Activated CD8-positive, alpha-beta T cell treated with anti-CD3 and anti-CD28 coated beads for 36 hours (primary cell): Measurements from ENCODE around the gene GREM2. TPM values are rescaled to one million over a fixed set of nuclear protein-coding genes. Genes with fewer than 3 reads are reported as not detected.

Experiments used
- ATAC-seq: fragments of 200-7000 bp; cut with Tn5 transposase; one replicate; pipeline ENCODE4 v1.10.0; 2021; ENCODE audit warnings: mild to moderate bottlenecking, moderate library complexity
- CTCF ChIA-PET: fragments of 350-600 bp; sonication (Branson Sonifier 250); formaldehyde crosslinking; loops from one replicate; lab custom pipeline; 2021; ENCODE audit warnings: antibody characterized with exemption; lab: Charles Lee
- POLR2A ChIA-PET: fragments of 350-600 bp; sonication (Branson Sonifier 250); formaldehyde crosslinking; loops from one replicate; lab custom pipeline; 2021; ENCODE audit warnings: antibody characterized with exemption; lab: Charles Lee
- DNase-seq: peaks from one replicate; pipeline ENCODE4 v3.0.0-alpha.2; 2020
- H3K27ac Mint-ChIP-seq: one replicate; pipeline ENCODE4 v1.8.0; 2021; ENCODE audit warnings: mild to moderate bottlenecking, mixed read lengths
- H3K27me3 Mint-ChIP-seq: one replicate; pipeline ENCODE4 v1.8.0; 2021; ENCODE audit warnings: mixed read lengths
- H3K36me3 Mint-ChIP-seq: one replicate; pipeline ENCODE4 v1.8.0; 2021; ENCODE audit warnings: low read depth, mixed read lengths
- H3K4me1 Mint-ChIP-seq: one replicate; pipeline ENCODE4 v1.8.0; 2021; ENCODE audit warnings: low read depth, mixed read lengths
- H3K4me3 Mint-ChIP-seq: one replicate; pipeline ENCODE4 v1.8.0; 2021; ENCODE audit warnings: mild to moderate bottlenecking, moderate library complexity, mixed read lengths
- H3K9me3 Mint-ChIP-seq: one replicate; pipeline ENCODE4 v1.8.0; 2021; ENCODE audit warnings: mixed read lengths
- CTCF ChIP-seq: fragments of 200-600 bp; IDR thresholded peaks from one replicate; pipeline ENCODE4 v1.8.0; 2022; ENCODE audit warnings: antibody characterized with exemption, mild to moderate bottlenecking
- intact Hi-C: fragments of 100-400 bp; cut with micrococcal nuclease; formaldehyde crosslinking; loops from one replicate; pipeline ENCODE4 v1.10.0; 2022
- total RNA-seq, 2 experiments: library from RNA; stranded (reverse); gene quantifications; one replicate each; pipeline ENCODE4 v1.2.3, GENCODE V29; 2021

GREM2 gene
- total RNA-seq, 2 experiments from 2014 or later = not detected

DNA sequence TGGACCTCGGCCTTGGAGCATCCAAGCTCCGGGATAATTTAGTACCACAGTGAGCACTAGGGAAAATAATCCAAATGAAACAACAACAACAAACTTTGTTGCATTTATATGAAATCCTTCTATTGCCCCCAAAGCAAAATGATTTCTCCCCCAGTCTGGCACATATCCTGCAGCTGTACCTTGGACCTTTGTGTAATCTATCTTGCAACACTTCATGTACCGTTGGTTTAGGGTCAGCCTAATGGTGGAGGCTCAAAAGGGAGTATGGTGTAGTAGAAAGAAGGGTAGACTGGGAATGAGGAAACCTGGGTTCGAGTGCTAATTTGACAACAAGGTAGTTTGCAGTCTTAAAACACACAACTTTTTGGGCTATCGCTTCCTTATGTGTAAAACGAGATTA is 12.1 kb downstream of the GREM2 start:
- CTCF ChIA-PET = no interaction called here

GRCh38 chr1:240599299-240599698 is 12.7 kb downstream of the GREM2 start:
- Mint-ChIP-seq H3K36me3 (no peaks in the 10 kb centered on the region), H3K4me1 (no peaks in the 10 kb centered on the region), H3K27ac (no peak overlapping the region), H3K27me3 (no peaks in the 10 kb centered on the region), H3K4me3 (no peak overlapping the region), H3K9me3 (peaks cover 2% of the 10 kb centered on the region)
- ChIA-PET POLR2A (no interaction called here), CTCF (no interaction called here)
- intact Hi-C loops = no loop called here
- ATAC-seq (no peak), DNase-seq (no peak)
- no peak for TF ChIP-seq CTCF

More for the DNA sequence above, 12.1 kb downstream of the GREM2 start:
- DNase-seq (no peak), ATAC-seq (no peak)
- Mint-ChIP-seq H3K27me3 (no peaks in the 10 kb centered on the region), H3K4me3 (no peak overlapping the region), H3K27ac (no peak overlapping the region), H3K9me3 (peaks cover 2% of the 10 kb centered on the region), H3K4me1 (no peaks in the 10 kb centered on the region), H3K36me3 (no peaks in the 10 kb centered on the region)
- intact Hi-C loops = loop anchor here (10.0 kb wide), 1 partner anchor 145 kb away; no protein-coding TSS in a partner anchor
- no peak for TF ChIP-seq CTCF
- POLR2A ChIA-PET = no interaction called here

DNA sequence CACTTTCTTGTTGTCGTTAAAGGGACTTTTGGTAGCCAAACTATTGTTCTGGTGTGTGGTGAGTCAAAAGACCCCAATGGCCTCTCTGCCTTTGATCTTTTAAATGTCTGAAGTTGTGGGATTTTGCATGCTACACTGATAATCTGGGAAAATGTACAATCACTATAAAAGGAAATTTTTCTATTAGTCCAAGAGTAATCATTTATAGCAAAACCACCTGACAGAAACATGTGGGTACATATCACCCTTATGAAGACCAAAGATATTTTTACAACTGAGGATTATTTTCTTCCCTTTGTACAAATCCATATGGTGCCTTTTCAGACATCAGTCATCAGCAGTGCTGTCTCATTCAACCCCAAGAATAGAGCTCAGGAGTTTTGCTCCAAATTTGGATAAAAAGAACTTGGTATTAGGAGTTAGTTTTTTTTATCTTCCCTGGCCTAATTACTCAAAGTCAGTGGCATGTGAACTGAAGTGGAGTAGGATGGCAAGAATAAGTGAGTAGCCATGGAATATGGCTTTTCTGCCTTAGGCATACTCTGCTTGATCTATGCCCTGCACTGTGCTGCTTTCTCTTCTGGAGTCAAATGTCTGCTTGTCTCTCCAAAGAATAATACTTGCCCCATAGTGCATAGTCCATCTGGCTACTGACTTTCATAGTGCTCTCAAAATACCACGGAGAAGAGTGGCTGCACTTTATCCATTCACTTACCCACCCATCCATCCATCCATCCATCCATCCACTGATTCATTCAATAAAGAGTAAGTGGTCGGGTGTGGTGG is 13.5 kb downstream of the GREM2 start:
- Mint-ChIP-seq H3K4me3 (no peak overlapping the region), H3K9me3 (peaks cover 2% of the 10 kb centered on the region), H3K4me1 (no peaks in the 10 kb centered on the region), H3K27me3 (no peaks in the 10 kb centered on the region), H3K27ac (no peak overlapping the region), H3K36me3 (no peaks in the 10 kb centered on the region)
- DNase-seq (no peak), ATAC-seq (no peak)
- ChIA-PET CTCF (interaction anchor here (1.5 kb wide), 1 partner anchor 10 kb away, joined by 5 read pairs; no protein-coding TSS in a partner anchor), POLR2A (interaction anchor here (1.3 kb wide), 1 partner anchor 13 kb away, joined by 3 read pairs; the partner anchor contains the start of gene GREM2)
- intact Hi-C loops = no loop called here
- TF ChIP-seq CTCF = no peak

DNA sequence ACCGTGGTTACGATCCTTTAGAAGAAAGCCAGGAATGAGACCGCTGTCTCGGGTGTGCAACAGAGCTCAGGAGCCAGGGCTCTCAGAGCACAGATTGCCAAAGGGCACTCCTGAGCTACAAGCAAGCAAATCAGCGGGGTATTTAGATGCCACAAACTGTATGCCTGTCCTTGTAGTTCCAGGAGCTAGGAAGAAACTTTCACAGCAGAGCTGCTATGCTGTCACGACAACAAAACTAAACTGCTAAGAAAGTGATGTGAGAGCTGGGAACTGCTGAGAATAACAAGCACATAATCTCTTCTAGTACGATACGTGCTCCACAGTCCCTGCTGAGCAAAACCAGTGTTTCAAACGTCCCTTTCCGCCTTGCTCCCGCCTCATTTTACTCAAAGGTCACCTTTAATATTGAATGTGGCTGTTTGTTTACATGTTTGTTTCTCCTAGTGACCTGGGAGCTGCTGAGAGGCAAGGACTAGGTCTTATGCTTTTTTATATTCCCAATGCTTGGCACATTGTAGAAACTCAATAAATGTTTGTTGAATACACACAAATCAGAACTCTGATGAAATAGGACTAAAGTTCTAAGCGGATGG is 14.7 kb downstream of the GREM2 start:
- no peak for TF ChIP-seq CTCF
- DNase-seq (no peak), ATAC-seq (no peak)
- H3K27me3 Mint-ChIP-seq = no peaks in the 10 kb centered on the region
- H3K4me1 Mint-ChIP-seq = no peaks in the 10 kb centered on the region
- intact Hi-C loops = no loop called here
- H3K27ac Mint-ChIP-seq = no peak overlapping the region
- peaks cover 2% of the 10 kb centered on the region for H3K9me3 Mint-ChIP-seq
- no peak overlapping the region for H3K4me3 Mint-ChIP-seq
- ChIA-PET CTCF (interaction anchor here (1.5 kb wide), 1 partner anchor 11 kb away, joined by 5 read pairs; no protein-coding TSS in a partner anchor), POLR2A (interaction anchor here (1.3 kb wide), 1 partner anchor 14 kb away, joined by 3 read pairs; the partner anchor contains the start of gene GREM2)
- H3K36me3 Mint-ChIP-seq = no peaks in the 10 kb centered on the region

DNA sequence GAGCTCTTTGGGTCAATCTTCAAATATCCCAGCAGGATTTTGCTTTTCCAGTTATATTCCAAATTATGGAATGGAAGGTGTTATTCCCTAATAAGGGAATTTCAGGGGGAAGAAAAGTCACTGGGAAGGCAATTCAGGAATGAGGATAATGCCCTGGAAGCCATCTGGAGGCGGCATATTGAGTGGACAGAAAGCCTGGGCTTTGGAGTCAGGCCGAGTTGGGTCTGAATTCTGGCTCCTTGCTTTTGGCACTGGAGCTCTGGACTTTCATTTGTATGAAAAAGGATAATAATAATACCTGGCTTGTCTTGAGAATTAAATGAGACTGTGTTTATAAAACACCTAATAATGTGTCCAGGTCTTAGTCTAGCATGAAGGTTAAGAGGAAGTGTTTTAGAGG is 16.5 kb downstream of the GREM2 start:
- no peaks in the 10 kb centered on the region for H3K4me1 Mint-ChIP-seq
- H3K27me3 Mint-ChIP-seq = no peaks in the 10 kb centered on the region
- no peaks in the 10 kb centered on the region for H3K9me3 Mint-ChIP-seq
- intact Hi-C loops = no loop called here
- POLR2A ChIA-PET = no interaction called here
- ATAC-seq = no peak
- no peak overlapping the region for H3K4me3 Mint-ChIP-seq
- H3K36me3 Mint-ChIP-seq = no peaks in the 10 kb centered on the region
- no peak for TF ChIP-seq CTCF
- no peak for DNase-seq
- no peak overlapping the region for H3K27ac Mint-ChIP-seq
- CTCF ChIA-PET = no interaction called here
